DND-41 (cell line): ENCODE data around the gene SLC25A21.

Experiments
- ATAC-seq: fragments of 200-7000 bp; cut with Tn5 transposase; 3 replicates; pipeline ENCODE4 v1.9.1; 2021; ENCODE audit warnings: low read depth; ENCODE audit not compliant: insufficient read depth
- DNase-seq: peaks from one replicate; pipeline ENCODE4 v3.0.0-alpha.2; 2020
- H2AFZ ChIP-seq: 2 replicates; pipeline ENCODE4 v1.6.0; 2012; ENCODE audit warnings: low read depth, low read length
- H3K27ac ChIP-seq: 2 replicates; pipeline ENCODE4 v1.5.1; 2012; ENCODE audit warnings: low read length, inconsistent platforms
- H3K27me3 ChIP-seq: fragments of 200-600 bp; sonication (generic); 2 replicates; pipeline ENCODE4 v1.6.0; 2012; ENCODE audit warnings: low read length, mild to moderate bottlenecking, inconsistent platforms; ENCODE audit not compliant: insufficient read depth, poor library complexity
- H3K36me3 ChIP-seq: 2 replicates; pipeline ENCODE4 v1.5.1; 2012; ENCODE audit warnings: low read length, inconsistent platforms; ENCODE audit not compliant: insufficient read depth
- H3K4me1 ChIP-seq: 2 replicates; pipeline ENCODE4 v1.5.1; 2012; ENCODE audit warnings: mild to moderate bottlenecking, low read length; ENCODE audit not compliant: insufficient read depth
- H3K4me2 ChIP-seq: 2 replicates; pipeline ENCODE4 v1.6.0; 2012; ENCODE audit warnings: mild to moderate bottlenecking, moderate library complexity, low read length, inconsistent platforms; ENCODE audit not compliant: insufficient read depth
- H3K4me3 ChIP-seq, 2 experiments: fragments of 200-600 bp in 1 of 2; shearing (Covaris generic) in 1 of 2; 2 replicates each; pipeline ENCODE4 v1.5.1; 2012 to 2016; ENCODE audit warnings: inconsistent platforms in 2 of 2, low read length in 2 of 2, mild to moderate bottlenecking in 2 of 2, low read depth in 1 of 2, moderate library complexity in 1 of 2
- H3K79me2 ChIP-seq: 2 replicates; pipeline ENCODE4 v1.6.0; 2012; ENCODE audit warnings: low read length, inconsistent platforms; ENCODE audit not compliant: insufficient read depth
- H3K9ac ChIP-seq: 2 replicates; pipeline ENCODE4 v1.6.0; 2012; ENCODE audit warnings: low read depth, mild to moderate bottlenecking, inconsistent platforms, low read length, moderate library complexity
- H3K9me3 ChIP-seq: 2 replicates; pipeline ENCODE4 v1.5.1; 2012; ENCODE audit warnings: low read length, moderate library complexity, mild to moderate bottlenecking, inconsistent platforms; ENCODE audit not compliant: insufficient read depth, severe bottlenecking
- H4K20me1 ChIP-seq: 2 replicates; pipeline ENCODE4 v1.6.0; 2012; ENCODE audit warnings: low read length; ENCODE audit not compliant: insufficient read depth
- EZH2 ChIP-seq: IDR thresholded peaks from 3 replicates; pipeline ENCODE4 v1.6.1; 2012; ENCODE audit warnings: borderline replicate concordance, low read depth, mild to moderate bottlenecking, moderate library complexity, low read length, inconsistent platforms; ENCODE audit not compliant: severe bottlenecking
- TF ChIP-seq, protein P1 (sequence below): IDR thresholded peaks from 2 replicates; pipeline ENCODE4 v1.5.1; 2012; ENCODE audit warnings: borderline replicate concordance, low read length, moderate library complexity, mild to moderate bottlenecking; ENCODE audit not compliant: poor library complexity, severe bottlenecking; ENCODE audit errors: extremely low read depth

SLC25A21 gene

DNA sequence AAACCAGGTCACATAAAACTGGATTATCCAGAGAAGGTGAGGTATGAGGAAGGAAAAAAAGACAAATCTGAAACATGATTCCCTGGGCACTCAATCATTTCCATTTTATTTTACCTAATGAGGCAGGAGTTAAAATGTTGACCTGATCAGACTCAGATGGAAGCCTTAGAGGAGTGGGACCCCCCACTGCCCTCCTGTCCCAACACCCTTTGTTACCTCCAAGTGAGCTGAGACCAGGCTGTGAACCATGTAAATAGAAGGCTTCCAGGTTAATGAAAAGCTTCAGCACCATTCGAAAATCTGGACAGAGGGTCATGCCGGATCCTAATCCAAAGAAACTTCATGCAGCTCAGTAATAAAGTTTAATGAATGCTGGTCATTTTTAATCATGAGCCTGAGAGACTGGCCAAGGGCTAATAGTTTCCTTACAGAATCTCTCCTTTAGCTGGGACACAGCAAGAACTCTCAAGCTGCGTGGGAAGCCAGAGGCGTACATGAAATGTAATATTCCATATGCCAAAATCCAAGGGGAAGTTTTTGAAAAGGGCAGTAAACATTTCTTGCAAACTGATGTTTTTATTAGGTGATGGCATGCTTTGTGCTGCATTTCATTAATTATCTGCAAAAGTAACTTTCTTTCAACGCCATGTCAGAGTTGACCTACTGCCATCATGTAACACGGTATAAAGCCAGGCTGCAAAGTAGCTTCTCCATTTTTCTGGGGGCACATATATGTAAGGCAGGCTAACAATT, 327.8 kb downstream of the SLC25A21 start:
- no peak for ATAC-seq

DNA sequence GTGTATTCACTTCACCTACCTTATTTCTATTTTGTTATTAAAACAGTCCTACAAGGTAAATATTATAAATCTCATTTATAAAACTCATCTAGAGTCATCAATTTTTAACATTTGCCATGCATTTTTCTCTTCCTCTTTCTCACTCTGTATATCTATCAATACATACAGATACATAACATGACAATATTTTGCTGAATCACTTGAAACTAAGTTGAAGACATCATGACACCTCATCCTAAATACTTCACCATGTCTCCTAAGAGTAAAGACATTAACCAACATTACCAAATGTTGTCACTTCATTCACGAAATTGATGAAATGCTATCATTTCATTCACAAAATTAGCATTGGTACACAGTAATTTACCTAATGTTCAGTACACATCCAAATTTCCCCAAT, 329.0 kb downstream of the SLC25A21 start:
- no peak overlapping the region for H3K4me2 ChIP-seq
- DNase-seq (no peak), ATAC-seq (no peak)
- H3K4me1 ChIP-seq: no peaks in the 10 kb centered on the region
- TF ChIP-seq, protein P1, sequence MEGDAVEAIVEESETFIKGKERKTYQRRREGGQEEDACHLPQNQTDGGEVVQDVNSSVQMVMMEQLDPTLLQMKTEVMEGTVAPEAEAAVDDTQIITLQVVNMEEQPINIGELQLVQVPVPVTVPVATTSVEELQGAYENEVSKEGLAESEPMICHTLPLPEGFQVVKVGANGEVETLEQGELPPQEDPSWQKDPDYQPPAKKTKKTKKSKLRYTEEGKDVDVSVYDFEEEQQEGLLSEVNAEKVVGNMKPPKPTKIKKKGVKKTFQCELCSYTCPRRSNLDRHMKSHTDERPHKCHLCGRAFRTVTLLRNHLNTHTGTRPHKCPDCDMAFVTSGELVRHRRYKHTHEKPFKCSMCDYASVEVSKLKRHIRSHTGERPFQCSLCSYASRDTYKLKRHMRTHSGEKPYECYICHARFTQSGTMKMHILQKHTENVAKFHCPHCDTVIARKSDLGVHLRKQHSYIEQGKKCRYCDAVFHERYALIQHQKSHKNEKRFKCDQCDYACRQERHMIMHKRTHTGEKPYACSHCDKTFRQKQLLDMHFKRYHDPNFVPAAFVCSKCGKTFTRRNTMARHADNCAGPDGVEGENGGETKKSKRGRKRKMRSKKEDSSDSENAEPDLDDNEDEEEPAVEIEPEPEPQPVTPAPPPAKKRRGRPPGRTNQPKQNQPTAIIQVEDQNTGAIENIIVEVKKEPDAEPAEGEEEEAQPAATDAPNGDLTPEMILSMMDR: no peak
- no peak for TF ChIP-seq EZH2
- no peak overlapping the region for H2AFZ ChIP-seq
- H3K27me3 ChIP-seq: no peaks in the 10 kb centered on the region
- H4K20me1 ChIP-seq: no peaks in the 10 kb centered on the region
- H3K79me2 ChIP-seq: no peaks in the 10 kb centered on the region
- no peaks in the 10 kb centered on the region for H3K9me3 ChIP-seq
- H3K9ac ChIP-seq: no peak overlapping the region
- H3K27ac ChIP-seq: no peak overlapping the region
- H3K36me3 ChIP-seq: no peaks in the 10 kb centered on the region
- H3K4me3 ChIP-seq: no peak overlapping the region

More for the DNA sequence above, 327.8 kb downstream of the SLC25A21 start:
- no peaks in the 10 kb centered on the region for H3K79me2 ChIP-seq
- no peaks in the 10 kb centered on the region for H3K9me3 ChIP-seq
- H3K36me3 ChIP-seq: no peaks in the 10 kb centered on the region
- H3K4me3 ChIP-seq: no peak overlapping the region
- TF ChIP-seq, protein P1: no peak
- no peak for TF ChIP-seq EZH2
- no peaks in the 10 kb centered on the region for H3K4me1 ChIP-seq
- H3K27ac ChIP-seq: no peak overlapping the region
- no peaks in the 10 kb centered on the region for H3K27me3 ChIP-seq
- H4K20me1 ChIP-seq: no peaks in the 10 kb centered on the region
- no peak for DNase-seq
- no peak overlapping the region for H3K4me2 ChIP-seq
- H3K9ac ChIP-seq: no peak overlapping the region
- no peak overlapping the region; the same call in 1 of the 2 replicates for H2AFZ ChIP-seq

DNA sequence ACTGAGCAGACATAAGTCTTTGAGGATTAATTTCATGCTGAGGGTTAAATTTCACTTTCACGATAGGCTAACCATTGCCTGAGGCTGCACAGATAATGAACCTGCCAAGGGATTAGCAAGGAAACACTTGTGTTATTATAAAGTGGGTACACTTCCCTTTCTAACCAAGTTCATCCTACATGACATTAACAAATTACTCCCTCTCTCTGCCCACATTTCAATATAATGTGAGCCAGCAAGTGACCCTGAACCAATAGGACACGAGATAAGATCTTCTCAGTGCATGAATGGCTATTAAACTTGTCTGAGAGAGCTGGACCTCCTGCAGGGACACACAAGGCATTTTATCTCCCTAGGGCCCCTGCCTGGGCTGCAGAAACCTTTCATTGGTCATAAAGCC, 337.3 kb downstream of the SLC25A21 start:
- no peak for DNase-seq

More for the DNA sequence above, 337.3 kb downstream of the SLC25A21 start:
- Histone ChIP-seq H4K20me1 (no peaks in the 10 kb centered on the region), H3K4me2 (no peak overlapping the region), H3K4me3 (no peak overlapping the region), H2AFZ (no peak overlapping the region), H3K4me1 (no peaks in the 10 kb centered on the region), H3K27me3 (no peaks in the 10 kb centered on the region), H3K27ac (no peak overlapping the region), H3K79me2 (no peaks in the 10 kb centered on the region), H3K9me3 (no peaks in the 10 kb centered on the region), H3K9ac (no peak overlapping the region), H3K36me3 (no peaks in the 10 kb centered on the region)
- no peak for TF ChIP-seq EZH2
- TF ChIP-seq, protein P1: no peak
- no peak for ATAC-seq
